T-helper 1 cell treated with Interleukin-12 subunit alpha and Interleukin-12 subunit beta and Interleukin-4 antibody, amounts not matched to agents 30 μg/mL and 1 μg/mL, for 36 hours (primary cell): Measurements from ENCODE around the gene ARID4B.

Experiments
- H3K27ac Mint-ChIP-seq: one replicate; pipeline ENCODE4 v1.8.0; 2021; ENCODE audit warnings: mild to moderate bottlenecking, mixed read lengths
- H3K27me3 Mint-ChIP-seq: one replicate; pipeline ENCODE4 v1.8.0; 2021; ENCODE audit warnings: low read depth, mixed read lengths
- H3K36me3 Mint-ChIP-seq: one replicate; pipeline ENCODE4 v1.8.0; 2021; ENCODE audit warnings: low read depth, mixed read lengths
- H3K4me1 Mint-ChIP-seq: one replicate; pipeline ENCODE4 v1.8.0; 2021; ENCODE audit warnings: low read depth, mixed read lengths
- H3K4me3 Mint-ChIP-seq: one replicate; pipeline ENCODE4 v1.8.0; 2021; ENCODE audit warnings: mild to moderate bottlenecking, moderate library complexity, mixed read lengths
- H3K9me3 Mint-ChIP-seq: one replicate; pipeline ENCODE4 v1.8.0; 2021; ENCODE audit warnings: mixed read lengths

ARID4B gene

DNA sequence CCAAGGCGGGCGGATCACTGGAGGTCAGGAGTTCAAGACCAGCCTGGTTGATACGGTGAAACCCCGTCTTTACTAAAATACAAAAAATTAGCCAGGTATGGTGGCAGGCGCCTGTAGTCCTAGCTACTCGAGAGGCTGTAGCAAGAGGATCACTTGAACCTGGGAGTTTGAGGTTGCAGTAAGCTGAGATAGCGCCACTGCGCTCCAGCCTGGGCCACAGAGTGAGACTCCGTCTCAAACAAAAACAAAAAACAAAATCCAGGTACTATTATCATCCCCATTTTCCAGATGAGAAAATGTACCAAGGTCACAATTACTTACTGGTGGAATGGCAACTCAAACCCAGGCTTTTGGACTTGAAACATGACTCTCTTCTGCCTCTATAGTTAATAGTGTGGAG, 203.9 kb downstream of the ARID4B start:
- peaks cover 42% of the 10 kb centered on the region for H3K4me1 Mint-ChIP-seq
- H3K27me3 Mint-ChIP-seq = no peaks in the 10 kb centered on the region
- H3K4me3 Mint-ChIP-seq = peak overlapping the region; percentile 54
- peak overlapping the region; percentile 80 for H3K27ac Mint-ChIP-seq
- peaks cover 42% of the 10 kb centered on the region for H3K36me3 Mint-ChIP-seq
- no peaks in the 10 kb centered on the region for H3K9me3 Mint-ChIP-seq

DNA sequence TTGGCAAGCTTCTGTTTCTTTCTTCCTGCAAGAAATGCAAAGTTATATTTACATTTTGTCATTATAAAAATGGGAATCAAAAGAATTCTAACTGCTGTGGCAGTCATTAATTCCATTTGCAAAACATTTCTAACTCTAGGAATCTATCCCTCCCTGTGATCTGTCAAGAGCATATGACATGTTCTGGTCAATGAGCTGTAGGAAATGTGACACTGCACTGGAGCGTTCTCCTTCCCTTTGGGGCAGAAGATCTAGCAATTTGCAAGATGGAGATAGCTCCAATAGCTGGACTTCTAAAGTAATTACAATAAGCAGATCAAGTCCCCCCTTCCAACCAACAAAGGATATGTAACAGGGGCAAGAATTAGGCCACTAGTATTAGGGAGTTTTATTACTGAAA, 205.6 kb downstream of the ARID4B start:
- peaks cover 46% of the 10 kb centered on the region for H3K36me3 Mint-ChIP-seq
- H3K4me1 Mint-ChIP-seq = peaks cover 35% of the 10 kb centered on the region
- H3K9me3 Mint-ChIP-seq = no peaks in the 10 kb centered on the region
- no peaks in the 10 kb centered on the region for H3K27me3 Mint-ChIP-seq
- no peak overlapping the region for H3K4me3 Mint-ChIP-seq
- no peak overlapping the region for H3K27ac Mint-ChIP-seq
